IPS DF 6.9 (cell line): ENCODE results near the gene DRG2.

Experiments used
- DNase-seq: peaks from one replicate; pipeline ENCODE4 v3.0.0-alpha.2; 2013; ENCODE audit warnings: low read depth, low spot score
- H3K27ac ChIP-seq: one replicate; pipeline ENCODE4 v1.5.1; 2013; ENCODE audit warnings: low read length, control low read depth
- H3K27me3 ChIP-seq: 2 replicates; pipeline ENCODE4 v1.6.1; 2013; ENCODE audit warnings: mild to moderate bottlenecking, low read length; ENCODE audit not compliant: control insufficient read depth, insufficient read depth
- H3K36me3 ChIP-seq: 2 replicates; pipeline ENCODE4 v1.6.1; 2013; ENCODE audit warnings: low read length; ENCODE audit not compliant: control insufficient read depth, insufficient read depth
- H3K4me1 ChIP-seq: 2 replicates; pipeline ENCODE4 v1.6.1; 2013; ENCODE audit warnings: low read length; ENCODE audit not compliant: control insufficient read depth, insufficient read depth
- H3K4me3 ChIP-seq: 2 replicates; pipeline ENCODE4 v1.5.1; 2013; ENCODE audit warnings: mild to moderate bottlenecking, low read length
- H3K9me3 ChIP-seq: 2 replicates; pipeline ENCODE4 v1.6.1; 2013; ENCODE audit warnings: low read length, inconsistent platforms; ENCODE audit not compliant: control insufficient read depth, insufficient read depth
- WGBS: extraction: QIAGEN DNeasy Blood & Tissue Kit; methylation state at CpG from one replicate; pipeline ENCODE4 v1.1.7; 2013; ENCODE audit warnings: mixed read lengths, missing lambda C conversion rate; ENCODE audit not compliant: insufficient read length, insufficient coverage; 5-methylcytosine and 5-hydroxymethylcytosine counted together

The DRG2 gene

GRCh38 chr17:18105027-18105426 lies 17.3 kb downstream of the DRG2 start:
- peaks cover 22% of the 10 kb centered on the region for H3K36me3 ChIP-seq

GRCh38 chr17:18105595-18105994 lies 17.8 kb downstream of the DRG2 start:
- DNase-seq = no peak
- Histone ChIP-seq H3K4me3 (no peak overlapping the region), H3K27ac (no peak overlapping the region), H3K27me3 (no peaks in the 10 kb centered on the region), H3K9me3 (no peaks in the 10 kb centered on the region), H3K4me1 (no peaks in the 10 kb centered on the region), H3K36me3 (peaks cover 20% of the 10 kb centered on the region)
- no CpG with 5 or more reads among the region's 6 CpGs for WGBS

More at GRCh38 chr17:18105027-18105426, 17.3 kb downstream of the DRG2 start:
- WGBS = no CpG with 5 or more reads among the region's 3 CpGs
- H3K27ac ChIP-seq = no peak overlapping the region
- no peaks in the 10 kb centered on the region for H3K9me3 ChIP-seq
- DNase-seq = no peak
- H3K4me1 ChIP-seq = no peaks in the 10 kb centered on the region
- H3K4me3 ChIP-seq = no peak overlapping the region
- no peaks in the 10 kb centered on the region for H3K27me3 ChIP-seq

GRCh38 chr17:18106211-18106610 lies 18.5 kb downstream of the DRG2 start:
- H3K4me3 ChIP-seq = no peak overlapping the region
- no peaks in the 10 kb centered on the region for H3K27me3 ChIP-seq
- H3K4me1 ChIP-seq = no peaks in the 10 kb centered on the region
- no peak overlapping the region for H3K27ac ChIP-seq
- no CpG with 5 or more reads among the region's 9 CpGs for WGBS
- no peak for DNase-seq
- peaks cover 20% of the 10 kb centered on the region for H3K36me3 ChIP-seq
- no peaks in the 10 kb centered on the region for H3K9me3 ChIP-seq

- Histone ChIP-seq H3K4me3 (no peak overlapping the region), H3K27me3 (no peaks in the 10 kb centered on the region), H3K36me3 (peaks cover 15% of the 10 kb centered on the region), H3K9me3 (no peaks in the 10 kb centered on the region), H3K27ac (no peak overlapping the region), H3K4me1 (no peaks in the 10 kb centered on the region)
- no CpG with 5 or more reads among the region's 14 CpGs for WGBS
- no peak for DNase-seq
Observed at GRCh38 chr17:18107061-18107790, 19.5 kb downstream of the DRG2 start.

GRCh38 chr17:18107971-18108370 lies 20.2 kb downstream of the DRG2 start:
- no peaks in the 10 kb centered on the region for H3K9me3 ChIP-seq

GRCh38 chr17:18108401-18109312 lies 20.9 kb downstream of the DRG2 start, which contains the start of gene MYO15A:
Gene MYO15A, plus strand, starts transcription at chr17:18108756. Its CDS starts 10,045 bp downstream, at chr17:18118801.
- peaks cover 15% of the 10 kb centered on the region for H3K36me3 ChIP-seq
- no peaks in the 10 kb centered on the region for H3K9me3 ChIP-seq
- no peaks in the 10 kb centered on the region for H3K27me3 ChIP-seq
- no CpG with 5 or more reads among the region's 17 CpGs for WGBS
- H3K4me3 ChIP-seq = no peak within 1 kb of the TSS
- H3K4me1 ChIP-seq = no peaks in the 10 kb centered on the region
- DNase-seq = no peak
- no peak within 1 kb of the TSS for H3K27ac ChIP-seq

More at GRCh38 chr17:18107971-18108370, 20.2 kb downstream of the DRG2 start:
- Histone ChIP-seq H3K4me1 (no peaks in the 10 kb centered on the region), H3K27me3 (no peaks in the 10 kb centered on the region), H3K4me3 (no peak overlapping the region), H3K36me3 (peaks cover 15% of the 10 kb centered on the region), H3K27ac (no peak overlapping the region)
- no CpG with 5 or more reads among the region's 6 CpGs for WGBS
- no peak for DNase-seq

- Histone ChIP-seq H3K9me3 (no peaks in the 10 kb centered on the region), H3K4me1 (no peaks in the 10 kb centered on the region), H3K4me3 (no peak overlapping the region), H3K27me3 (no peaks in the 10 kb centered on the region), H3K36me3 (peaks cover 10% of the 10 kb centered on the region; the same call in 1 of the 2 replicates), H3K27ac (no peak overlapping the region)
- no CpG with 5 or more reads among the region's 10 CpGs for WGBS
- no peak for DNase-seq
Observed at GRCh38 chr17:18109935-18110485, 22.3 kb downstream of the DRG2 start.

GRCh38 chr17:18110636-18111145 lies 22.9 kb downstream of the DRG2 start:
- H3K4me3 ChIP-seq = no peak overlapping the region
- no CpG with 5 or more reads among the region's 4 CpGs for WGBS
- H3K4me1 ChIP-seq = no peaks in the 10 kb centered on the region
- no peaks in the 10 kb centered on the region for H3K27me3 ChIP-seq
- H3K36me3 ChIP-seq = peaks cover 10% of the 10 kb centered on the region; the same call in 1 of the 2 replicates
- no peak for DNase-seq
- no peaks in the 10 kb centered on the region for H3K9me3 ChIP-seq
- H3K27ac ChIP-seq = no peak overlapping the region

GRCh38 chr17:18111330-18111971 lies 23.7 kb downstream of the DRG2 start:
- H3K4me1 ChIP-seq = no peaks in the 10 kb centered on the region
- H3K9me3 ChIP-seq = no peaks in the 10 kb centered on the region
- H3K36me3 ChIP-seq = peaks cover 5% of the 10 kb centered on the region; the same call in 1 of the 2 replicates
- H3K27ac ChIP-seq = no peak overlapping the region
- no peaks in the 10 kb centered on the region for H3K27me3 ChIP-seq
- no peak for DNase-seq
- no CpG with 5 or more reads among the region's 6 CpGs for WGBS
- H3K4me3 ChIP-seq = no peak overlapping the region

GRCh38 chr17:18115517-18115916 lies 27.8 kb downstream of the DRG2 start:
- no CpG with 5 or more reads among the region's 7 CpGs for WGBS
- Histone ChIP-seq H3K27ac (no peak overlapping the region), H3K36me3 (no peaks in the 10 kb centered on the region; the same call in 1 of the 2 replicates), H3K27me3 (no peaks in the 10 kb centered on the region), H3K9me3 (no peaks in the 10 kb centered on the region), H3K4me3 (no peak overlapping the region), H3K4me1 (no peaks in the 10 kb centered on the region)
- DNase-seq = no peak
